ENCODE measurements around the gene CDT1.

CDT1 gene

GRCh38 chr16:88835383-88835782 is 31.8 kb downstream of the CDT1 start:
- no peak overlapping the region for H2AFZ ChIP-seq (ENCODE audit: low read length)
- no peaks in the 10 kb centered on the region for H3K9me2 ChIP-seq (ENCODE audit: low read depth, low read length)
- H3K4me3 ChIP-seq (ENCODE audit: low read depth, low read length, poor library complexity, severe bottlenecking) = no peak overlapping the region
- no peaks in the 10 kb centered on the region for H3K4me1 ChIP-seq (ENCODE audit: insufficient read depth, low read length, severe bottlenecking)
- TF ChIP-seq, protein P1, sequence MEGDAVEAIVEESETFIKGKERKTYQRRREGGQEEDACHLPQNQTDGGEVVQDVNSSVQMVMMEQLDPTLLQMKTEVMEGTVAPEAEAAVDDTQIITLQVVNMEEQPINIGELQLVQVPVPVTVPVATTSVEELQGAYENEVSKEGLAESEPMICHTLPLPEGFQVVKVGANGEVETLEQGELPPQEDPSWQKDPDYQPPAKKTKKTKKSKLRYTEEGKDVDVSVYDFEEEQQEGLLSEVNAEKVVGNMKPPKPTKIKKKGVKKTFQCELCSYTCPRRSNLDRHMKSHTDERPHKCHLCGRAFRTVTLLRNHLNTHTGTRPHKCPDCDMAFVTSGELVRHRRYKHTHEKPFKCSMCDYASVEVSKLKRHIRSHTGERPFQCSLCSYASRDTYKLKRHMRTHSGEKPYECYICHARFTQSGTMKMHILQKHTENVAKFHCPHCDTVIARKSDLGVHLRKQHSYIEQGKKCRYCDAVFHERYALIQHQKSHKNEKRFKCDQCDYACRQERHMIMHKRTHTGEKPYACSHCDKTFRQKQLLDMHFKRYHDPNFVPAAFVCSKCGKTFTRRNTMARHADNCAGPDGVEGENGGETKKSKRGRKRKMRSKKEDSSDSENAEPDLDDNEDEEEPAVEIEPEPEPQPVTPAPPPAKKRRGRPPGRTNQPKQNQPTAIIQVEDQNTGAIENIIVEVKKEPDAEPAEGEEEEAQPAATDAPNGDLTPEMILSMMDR (IDR thresholded peaks at IDR 0.05; ENCODE audit: low read length) = no peak
- TF ChIP-seq EZH2 (IDR thresholded peaks at IDR 0.05; ENCODE audit: borderline replicate concordance, low read length) = no peak
- H3K9ac ChIP-seq (ENCODE audit: low read length) = no peak overlapping the region
- no peaks in the 10 kb centered on the region for H3K79me2 ChIP-seq (ENCODE audit: insufficient read depth, low read length)
- H3K36me3 ChIP-seq (ENCODE audit: insufficient read depth, low read length) = no peaks in the 10 kb centered on the region
- H3K4me2 ChIP-seq (ENCODE audit: low read length) = no peak overlapping the region
- no peaks in the 10 kb centered on the region for H4K20me1 ChIP-seq (ENCODE audit: insufficient read depth, low read length)
- H3F3A ChIP-seq (ENCODE audit: insufficient read depth, low read length) = no peaks in the 10 kb centered on the region
- H3K27ac ChIP-seq (ENCODE audit: low read depth, low read length, poor library complexity, severe bottlenecking) = no peak overlapping the region
- no peaks in the 10 kb centered on the region for H3K27me3 ChIP-seq (ENCODE audit: insufficient read depth, low read length)
- H3K9me3 ChIP-seq (ENCODE audit: low read length) = no peaks in the 10 kb centered on the region

GRCh38 chr16:88835818-88836217 is 32.2 kb downstream of the CDT1 start:
- Histone ChIP-seq H3K9me3 (ENCODE audit: low read length) (no peaks in the 10 kb centered on the region), H3K4me2 (ENCODE audit: low read length) (no peak overlapping the region), H4K20me1 (ENCODE audit: insufficient read depth, low read length) (no peaks in the 10 kb centered on the region), H3K27ac (ENCODE audit: low read depth, low read length, poor library complexity, severe bottlenecking) (no peak overlapping the region), H3K4me3 (ENCODE audit: low read depth, low read length, poor library complexity, severe bottlenecking) (no peak overlapping the region), H3K9ac (ENCODE audit: low read length) (no peak overlapping the region), H3F3A (ENCODE audit: insufficient read depth, low read length) (no peaks in the 10 kb centered on the region), H2AFZ (ENCODE audit: low read length) (no peak overlapping the region), H3K36me3 (ENCODE audit: insufficient read depth, low read length) (no peaks in the 10 kb centered on the region), H3K27me3 (ENCODE audit: insufficient read depth, low read length) (no peaks in the 10 kb centered on the region), H3K79me2 (ENCODE audit: insufficient read depth, low read length) (no peaks in the 10 kb centered on the region), H3K9me2 (ENCODE audit: low read depth, low read length) (no peaks in the 10 kb centered on the region), H3K4me1 (ENCODE audit: insufficient read depth, low read length, severe bottlenecking) (no peaks in the 10 kb centered on the region)
- no peak for TF ChIP-seq EZH2 (IDR thresholded peaks at IDR 0.05; ENCODE audit: borderline replicate concordance, low read length)
- TF ChIP-seq, protein P1 (IDR thresholded peaks at IDR 0.05; ENCODE audit: low read length) = no peak

DNA sequence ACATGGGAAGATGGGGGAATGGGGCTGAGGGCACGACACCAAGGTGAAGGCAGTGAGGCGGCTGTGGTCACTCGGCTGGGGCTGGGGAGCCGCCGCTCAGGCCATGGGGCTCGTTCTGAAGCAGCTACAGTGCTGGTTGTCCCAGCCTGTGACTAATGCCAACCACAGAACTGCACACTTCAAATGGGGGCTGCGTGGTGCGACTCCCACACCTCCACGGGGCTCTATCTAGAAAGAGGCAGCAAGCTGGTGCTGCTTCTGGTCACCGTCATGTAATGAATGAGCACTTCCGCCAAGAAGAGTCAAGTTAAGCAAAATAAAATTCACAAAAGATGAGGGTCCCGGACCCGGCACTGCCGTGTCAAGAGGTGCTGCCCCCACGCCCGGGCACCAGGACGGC is 33.2 kb downstream of the CDT1 start:
- Histone ChIP-seq H3K36me3 (ENCODE audit: insufficient read depth, low read length) (no peaks in the 10 kb centered on the region), H3K9me2 (ENCODE audit: low read depth, low read length) (no peaks in the 10 kb centered on the region), H3K4me1 (ENCODE audit: insufficient read depth, low read length, severe bottlenecking) (no peaks in the 10 kb centered on the region), H3K27me3 (ENCODE audit: insufficient read depth, low read length) (no peaks in the 10 kb centered on the region), H3K4me2 (ENCODE audit: low read length) (no peak overlapping the region), H3K9me3 (ENCODE audit: low read length) (no peaks in the 10 kb centered on the region), H3K4me3 (ENCODE audit: low read depth, low read length, poor library complexity, severe bottlenecking) (no peak overlapping the region), H4K20me1 (ENCODE audit: insufficient read depth, low read length) (no peaks in the 10 kb centered on the region), H3K79me2 (ENCODE audit: insufficient read depth, low read length) (no peaks in the 10 kb centered on the region), H3K9ac (ENCODE audit: low read length) (no peak overlapping the region), H3F3A (ENCODE audit: insufficient read depth, low read length) (no peaks in the 10 kb centered on the region), H3K27ac (ENCODE audit: low read depth, low read length, poor library complexity, severe bottlenecking) (no peak overlapping the region), H2AFZ (ENCODE audit: low read length) (no peak overlapping the region)
- no peak for TF ChIP-seq EZH2 (IDR thresholded peaks at IDR 0.05; ENCODE audit: borderline replicate concordance, low read length)
- TF ChIP-seq, protein P1 (IDR thresholded peaks at IDR 0.05; ENCODE audit: low read length) = no peak
